ENCODE measurements around the gene ENKUR.
"Not testable (repeated sequence)": the region's sequence is repeated elsewhere in the genome, so short reads cannot be mapped to it uniquely, and the experiment has no call there.

Gene ENKUR

DNA sequence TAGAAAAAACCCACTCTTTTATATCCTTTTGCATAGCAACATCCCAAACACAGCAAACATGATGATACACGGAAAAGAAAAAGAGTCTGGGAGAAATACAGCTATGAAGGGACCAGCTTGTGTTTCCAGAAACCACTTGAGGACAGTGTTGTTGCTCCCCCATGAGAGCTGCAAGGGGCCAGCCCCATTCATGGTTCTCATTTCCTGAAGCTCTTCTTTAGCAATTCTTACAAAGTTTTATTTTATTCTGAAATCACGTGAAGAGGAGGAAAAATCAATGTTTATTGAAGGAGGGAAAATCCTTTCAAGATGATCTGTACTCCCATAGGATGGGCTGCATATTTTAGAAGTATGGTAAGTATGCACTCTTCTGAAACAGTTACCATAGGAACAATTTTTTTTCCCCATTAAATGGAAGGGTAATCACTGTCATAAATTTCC lies 46.1 kb downstream of the ENKUR start:
- no peak for DNase-seq

DNA sequence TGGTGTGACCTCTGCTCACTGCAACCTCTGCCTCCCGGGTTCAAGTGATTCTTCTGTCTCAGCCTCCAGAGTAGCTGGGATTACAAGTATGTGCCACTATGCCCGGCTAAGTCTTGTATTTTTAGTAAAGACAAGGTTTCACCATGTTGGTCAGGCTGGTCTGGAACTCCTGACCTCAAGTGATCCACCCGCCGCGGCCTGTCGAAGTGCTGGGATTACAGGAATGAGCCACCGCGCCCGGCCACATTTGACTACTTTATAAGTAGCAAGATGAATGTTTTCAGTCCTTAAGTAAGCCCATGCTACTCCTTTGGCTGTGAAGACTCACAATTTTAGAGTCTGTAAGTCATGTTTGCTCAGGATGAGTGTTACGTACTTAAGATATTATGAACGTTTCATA lies 47.0 kb downstream of the ENKUR start:
- not testable (repeated sequence) for DNase-seq

DNA sequence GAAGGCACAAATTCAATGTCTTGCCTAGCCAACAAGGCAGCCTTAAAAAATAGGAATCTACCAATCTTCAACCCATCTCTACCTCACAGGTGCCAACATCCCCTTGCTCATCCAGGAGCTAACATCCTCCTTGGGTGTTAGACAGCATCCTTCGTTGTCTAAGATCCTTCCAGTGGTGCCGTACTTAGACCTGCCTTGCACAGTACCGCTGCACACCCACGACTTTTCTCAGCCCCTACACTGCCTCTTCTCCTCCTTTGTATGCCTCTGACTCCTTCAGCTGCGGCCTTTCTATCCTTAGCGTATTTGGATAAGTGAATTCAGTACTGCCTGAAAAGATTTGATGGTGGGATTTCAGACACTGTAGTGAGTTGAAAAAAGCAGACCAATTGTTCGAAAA lies 47.6 kb downstream of the ENKUR start:
- DNase-seq, result no peak

DNA sequence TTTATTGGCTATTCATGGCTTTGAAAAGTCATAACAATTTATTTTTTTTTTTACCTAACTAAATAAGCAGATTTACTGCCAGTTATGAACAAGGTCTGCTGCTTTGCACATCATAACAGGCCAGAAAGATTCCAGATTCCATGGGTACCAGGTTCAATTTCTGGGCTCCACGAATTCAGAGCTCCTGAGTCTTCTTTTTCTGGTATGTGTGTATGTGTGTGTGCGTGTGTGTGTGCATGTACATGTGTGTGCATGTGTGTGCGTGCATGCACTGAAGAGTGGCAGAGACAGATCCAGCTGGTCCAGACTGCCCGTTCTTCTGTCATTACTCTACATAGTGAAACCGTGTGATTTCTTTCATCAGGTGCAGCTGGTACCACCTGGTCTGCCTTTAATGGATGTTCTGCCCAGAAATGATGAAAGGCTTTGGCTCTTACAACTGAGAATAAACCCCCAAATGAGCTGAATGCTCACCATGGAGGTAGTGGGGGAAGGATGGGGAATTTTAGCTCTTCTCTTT lies 48.9 kb downstream of the ENKUR start:
- DNase-seq, result no peak

DNA sequence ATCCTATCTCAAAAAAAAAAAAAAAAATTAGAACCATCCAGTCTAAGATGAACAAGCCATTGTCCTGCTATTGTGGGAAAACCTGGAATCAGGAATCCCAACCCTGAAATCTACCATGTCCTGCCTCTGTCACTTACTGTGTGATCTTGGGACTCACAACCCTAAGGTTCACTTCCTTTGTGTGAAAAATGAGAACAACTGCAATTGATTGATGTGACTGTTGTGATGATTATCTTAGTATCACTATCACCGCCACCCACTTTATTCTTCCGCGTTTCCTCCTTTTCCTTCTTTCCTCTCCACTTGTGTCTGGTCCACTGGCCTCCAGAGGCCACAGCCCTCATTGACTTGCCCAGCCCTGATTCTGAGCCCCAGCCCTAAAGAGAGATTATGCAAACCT lies 50.9 kb downstream of the ENKUR start:
- DNase-seq, result no peak

DNA sequence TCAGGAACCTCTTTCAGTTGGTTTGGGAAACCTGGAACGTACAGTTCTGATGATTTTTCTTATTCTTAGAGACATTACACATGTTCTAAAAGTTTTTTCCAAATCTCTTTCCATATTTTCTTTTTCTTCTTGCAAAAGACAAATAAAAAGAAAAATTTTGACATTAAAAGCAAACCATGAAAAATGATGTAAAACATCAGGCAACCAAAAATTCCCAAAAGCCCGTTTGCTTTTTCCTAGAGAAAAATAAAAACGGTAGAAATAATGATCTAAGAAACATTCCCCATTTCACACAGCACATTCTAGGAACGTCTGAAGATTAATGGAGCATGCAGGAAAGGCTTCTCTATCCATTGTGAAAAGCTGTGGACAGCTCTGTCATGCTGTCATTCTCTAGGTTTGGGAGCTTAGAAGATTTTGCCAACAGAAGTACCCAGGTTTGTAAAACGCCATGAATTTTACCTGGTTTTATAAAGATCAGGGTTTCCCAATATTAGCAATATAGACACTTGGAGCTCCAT lies 52.4 kb downstream of the ENKUR start:
- DNase-seq, result no peak

DNA sequence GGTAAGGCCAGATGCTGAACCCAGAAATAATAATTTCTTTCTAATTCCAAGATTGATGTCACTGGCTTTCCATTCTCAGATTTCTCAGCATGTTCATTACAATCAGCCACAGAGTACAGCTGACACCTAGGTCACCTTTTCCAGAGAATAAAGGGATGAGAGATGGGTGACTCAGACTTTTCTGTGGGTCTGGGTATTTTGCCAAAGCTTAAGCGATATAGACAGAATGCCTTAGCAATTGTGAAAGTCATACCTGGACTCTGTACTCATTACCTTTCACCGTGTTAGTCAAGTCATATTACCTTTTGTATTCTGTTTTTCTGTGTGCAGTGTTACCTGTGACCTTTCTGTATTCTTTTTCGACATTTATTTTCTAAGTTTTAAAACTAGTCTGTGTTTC lies 53.0 kb downstream of the ENKUR start:
- DNase-seq, result no peak

DNA sequence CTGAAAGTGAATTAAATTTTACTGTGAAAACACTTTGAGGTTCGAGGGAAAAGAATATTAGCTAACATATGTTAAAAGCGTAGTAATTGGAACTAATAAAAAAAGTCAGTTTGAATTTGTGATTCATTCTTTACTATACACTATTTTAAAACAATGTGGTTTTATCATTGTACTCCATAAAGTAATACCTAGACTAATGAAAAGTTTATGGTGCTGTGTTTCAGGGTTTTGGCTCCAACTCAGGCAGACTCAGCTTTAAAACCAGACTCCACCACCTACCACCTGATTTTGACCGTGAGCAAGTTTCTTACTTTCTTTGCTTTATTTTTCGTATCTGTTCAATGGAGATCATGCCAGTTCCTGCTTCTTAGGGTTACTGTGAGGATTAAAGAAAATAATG lies 54.4 kb downstream of the ENKUR start:
- DNase-seq, result no peak

DNA sequence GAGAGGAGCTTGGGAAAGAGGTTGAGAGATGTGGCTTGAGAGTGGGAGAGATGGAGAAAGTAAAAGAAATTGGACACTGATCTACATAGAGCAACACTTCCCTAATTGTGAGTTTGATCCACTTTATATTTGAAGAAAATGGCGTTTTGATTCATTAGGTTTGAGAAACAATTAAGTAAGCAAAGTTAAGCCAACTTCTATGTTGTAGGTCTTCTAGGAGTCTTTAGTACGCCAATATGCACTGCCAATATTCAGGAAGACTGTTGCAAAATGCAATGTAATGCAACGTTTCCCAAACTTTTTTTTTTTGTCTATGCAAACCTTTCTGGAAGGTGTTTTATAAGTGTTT lies 56.6 kb downstream of the ENKUR start:
- DNase-seq, result no peak

DNA sequence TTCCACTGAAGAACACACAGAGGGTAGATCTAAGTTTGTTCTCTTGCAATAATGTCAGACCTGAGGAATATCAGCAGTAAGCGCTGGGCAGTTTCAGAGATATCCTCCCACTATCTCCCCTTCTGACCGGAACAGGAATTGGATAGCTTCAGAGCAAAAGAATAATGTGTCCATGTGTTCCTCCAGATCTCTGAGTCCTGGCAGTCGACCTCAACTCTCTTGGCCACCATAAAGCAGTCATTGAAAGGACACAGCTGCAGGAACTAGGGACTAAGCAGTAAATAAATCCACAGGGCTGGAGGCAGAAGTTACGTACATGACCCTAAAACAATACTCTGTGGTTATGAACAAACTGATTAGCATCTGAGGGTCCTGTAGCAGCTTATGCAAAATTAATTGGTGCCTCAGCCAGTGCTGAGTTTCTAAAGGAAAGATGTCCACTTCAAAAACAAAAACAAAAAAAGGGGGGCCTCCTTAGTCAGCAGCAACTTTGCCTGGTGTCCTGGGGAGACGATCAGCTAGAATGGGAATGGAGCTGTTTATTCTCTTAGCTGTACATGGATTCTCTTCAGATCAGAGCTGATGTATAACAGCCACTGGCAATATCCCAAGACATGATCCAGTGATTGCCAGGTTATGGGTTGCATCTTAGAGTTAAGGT lies 57.1 kb downstream of the ENKUR start:
- DNase-seq, result no peak

DNA sequence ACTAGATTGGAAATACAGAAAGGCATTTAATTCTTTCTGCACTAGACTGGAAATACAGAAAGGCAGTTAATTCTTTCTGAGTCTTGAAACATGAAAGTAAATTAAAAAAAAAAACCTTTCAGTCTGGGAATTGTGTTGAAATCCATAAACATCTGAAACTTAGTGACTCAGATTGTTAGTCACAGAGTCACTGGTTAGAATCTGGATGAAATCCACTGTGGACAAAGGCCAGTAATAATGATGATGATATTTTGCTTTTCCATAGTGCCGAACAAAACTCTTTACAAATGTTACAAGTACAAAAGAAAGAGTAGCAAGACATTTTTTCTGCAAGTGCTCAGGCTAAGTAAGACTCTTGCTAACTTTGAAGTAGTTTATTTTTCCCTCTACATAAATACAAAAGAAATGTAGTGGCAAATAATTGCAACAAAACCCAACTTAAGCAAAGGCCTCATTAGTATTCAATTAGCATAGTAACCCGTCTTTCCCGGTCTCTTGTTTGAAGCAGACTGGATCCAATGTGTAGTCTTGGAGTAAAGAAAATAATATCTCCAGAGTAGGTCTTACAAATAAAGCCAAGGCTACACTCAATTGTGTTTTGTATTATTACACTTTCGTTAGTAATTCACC lies 57.8 kb downstream of the ENKUR start:
- DNase-seq, result no peak

DNA sequence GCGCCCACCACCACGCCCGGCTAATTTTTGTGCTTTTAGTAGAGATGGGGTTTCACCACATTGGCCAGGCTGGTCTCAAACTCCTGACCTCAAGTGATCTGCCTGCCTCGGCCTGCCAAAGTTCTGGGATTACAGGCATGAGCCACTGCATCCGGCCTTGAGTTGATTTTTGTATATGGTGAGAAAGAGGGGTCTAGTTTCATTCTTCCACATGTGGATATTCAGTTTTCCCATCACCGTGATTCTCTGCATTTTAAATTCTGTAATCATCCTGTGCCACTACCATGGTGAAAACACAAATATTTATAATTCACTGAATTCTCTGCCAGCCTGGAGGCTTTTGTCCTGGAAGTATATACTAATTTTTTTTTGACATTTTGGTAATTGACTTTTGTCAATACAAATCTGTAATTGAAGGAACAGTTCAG lies 58.3 kb downstream of the ENKUR start:
- DNase-seq, result not testable (repeated sequence)

DNA sequence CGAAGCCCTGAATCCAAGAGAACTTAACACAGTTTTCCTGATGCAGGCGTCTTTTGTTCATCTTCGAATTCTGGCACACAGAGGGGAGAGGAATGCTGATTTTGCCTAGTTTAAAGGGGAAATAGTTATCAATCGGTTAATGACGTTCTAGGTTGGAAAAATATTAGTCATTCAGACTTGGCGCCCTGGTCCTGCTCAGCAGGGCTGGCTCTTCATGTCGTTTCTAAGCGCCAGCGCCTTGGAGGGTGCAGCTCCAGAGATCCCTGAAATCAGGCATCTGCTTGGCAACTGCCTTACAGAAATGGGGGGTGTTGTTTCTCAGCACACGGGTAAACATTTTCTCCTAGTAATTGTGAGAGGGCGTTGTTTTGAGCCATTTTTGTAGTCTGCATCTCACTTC lies 62.3 kb downstream of the ENKUR start:
- no peak for DNase-seq

DNA sequence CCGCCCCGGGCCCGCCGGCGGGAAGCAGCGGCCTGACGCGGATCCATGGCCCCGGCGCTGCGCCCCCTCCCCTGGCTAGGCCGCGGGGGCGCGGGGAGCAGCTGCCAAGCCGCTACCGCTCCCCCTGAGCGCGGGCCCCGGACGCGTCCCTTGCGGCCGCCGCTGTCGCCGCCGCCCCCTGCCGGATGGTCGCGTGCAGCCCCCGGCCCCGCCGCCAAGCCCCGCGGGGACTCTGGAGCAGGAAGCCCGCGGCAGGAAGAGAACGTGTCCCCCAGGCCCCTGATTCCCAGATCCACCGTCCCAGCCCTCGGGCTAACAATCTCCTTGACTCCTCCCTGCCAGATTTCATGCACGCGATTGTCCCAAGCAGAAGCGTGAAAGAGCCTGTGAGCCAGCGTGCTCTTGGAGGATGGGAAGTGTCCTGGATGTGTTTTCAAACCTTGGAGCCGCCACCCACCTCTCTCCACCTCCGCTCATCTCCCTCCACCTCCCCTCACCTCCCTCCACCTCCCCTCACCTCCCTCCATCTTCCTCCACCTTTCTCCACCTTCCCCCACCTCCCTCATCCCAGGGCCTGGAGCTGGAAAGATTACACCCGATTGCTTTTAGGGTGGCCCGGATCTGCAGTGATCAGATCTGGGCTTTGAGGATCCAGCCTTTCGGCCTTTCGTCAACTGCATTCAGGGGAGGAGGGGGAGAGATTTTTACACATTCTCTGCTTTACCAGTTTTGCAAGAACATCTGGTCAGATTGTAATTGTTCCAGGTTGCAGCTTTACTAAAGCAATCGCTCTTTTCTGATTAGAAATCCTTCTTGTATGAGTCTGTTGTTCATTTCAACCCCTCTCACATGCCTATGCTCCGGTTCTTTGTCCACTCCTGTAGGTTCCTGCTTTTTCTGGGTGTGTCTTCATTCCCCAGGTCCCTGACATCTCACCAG lies 63.0 kb downstream of the ENKUR start:
- DNase-seq, result peak; percentile 33

DNA sequence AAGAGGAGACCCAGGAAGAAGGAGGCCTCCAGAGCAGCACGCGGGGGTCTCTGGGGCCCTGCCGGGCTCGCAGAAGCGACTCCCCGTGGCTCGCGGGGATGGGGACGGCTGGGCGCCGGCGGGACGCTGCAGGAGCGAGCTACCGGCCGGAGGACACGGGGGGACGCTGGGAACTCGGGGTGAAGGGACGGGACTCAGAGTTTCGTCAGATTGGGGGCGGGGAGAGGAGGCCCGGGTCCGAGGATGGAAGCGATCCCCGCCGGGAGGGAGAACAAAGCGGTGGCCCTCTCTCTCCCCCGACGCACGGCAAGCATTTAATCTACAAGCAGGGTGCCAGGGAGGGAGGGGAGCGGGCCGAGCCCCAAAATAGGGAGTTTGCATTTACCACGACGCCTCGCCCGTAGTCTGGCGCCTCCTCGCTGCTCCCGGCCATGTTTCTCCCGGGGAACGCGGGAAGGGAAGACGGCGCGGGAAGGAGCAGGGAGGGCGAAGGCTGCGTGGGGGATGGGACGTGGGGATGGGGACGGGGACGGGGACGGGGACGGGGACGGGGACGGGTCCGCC lies 63.7 kb downstream of the ENKUR start, which contains the start of gene PRTFDC1:
Gene PRTFDC1 (minus strand): TSS at position 464 of the 564 bp plus-strand sequence. CDS start 31 bp downstream, at position 433.
- DNase-seq, result no peak

DNA sequence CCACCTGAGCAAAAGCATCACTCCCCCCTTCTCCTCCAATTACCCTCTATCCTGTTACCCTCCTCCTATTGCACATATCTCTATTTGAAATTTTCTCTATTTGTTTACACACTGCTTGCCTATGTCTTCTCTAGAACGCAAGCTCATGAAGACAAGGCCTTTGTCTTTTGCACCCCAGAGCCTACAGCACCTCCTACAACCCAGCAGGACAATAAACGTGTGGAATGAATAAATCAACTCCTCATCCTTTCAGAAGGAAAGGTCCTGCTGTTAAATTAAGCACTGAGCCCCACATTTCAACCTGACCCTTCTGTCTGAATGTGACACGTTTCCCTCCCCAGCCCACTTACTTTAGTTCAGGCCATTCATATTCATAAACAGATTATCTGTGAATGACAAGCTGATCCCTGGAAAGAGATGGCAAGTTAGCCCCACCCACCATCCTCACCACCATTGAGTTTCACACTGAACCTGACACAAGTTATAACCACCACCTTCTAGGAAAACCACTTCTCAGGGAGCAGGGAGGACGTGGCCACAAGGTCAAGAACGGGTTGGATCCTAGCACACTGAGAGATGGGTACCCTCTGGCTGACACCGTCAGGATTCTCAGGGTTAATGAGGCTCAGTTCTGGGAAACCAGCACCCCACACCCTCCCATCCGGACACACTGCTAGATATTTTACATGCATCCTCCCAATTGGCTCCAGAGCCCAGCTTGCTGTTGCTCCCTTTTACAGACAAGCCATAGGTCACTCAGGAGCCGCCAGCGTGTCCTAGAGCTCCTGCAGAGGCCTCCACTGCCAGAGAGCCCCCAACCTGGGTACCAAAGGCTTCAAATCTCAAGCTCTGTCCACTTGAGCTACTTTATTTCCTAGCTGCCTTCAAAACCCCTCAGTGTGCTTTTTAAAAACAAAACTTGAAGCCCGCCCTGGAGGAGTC lies 64.5 kb downstream of the ENKUR start:
- no peak for DNase-seq

DNA sequence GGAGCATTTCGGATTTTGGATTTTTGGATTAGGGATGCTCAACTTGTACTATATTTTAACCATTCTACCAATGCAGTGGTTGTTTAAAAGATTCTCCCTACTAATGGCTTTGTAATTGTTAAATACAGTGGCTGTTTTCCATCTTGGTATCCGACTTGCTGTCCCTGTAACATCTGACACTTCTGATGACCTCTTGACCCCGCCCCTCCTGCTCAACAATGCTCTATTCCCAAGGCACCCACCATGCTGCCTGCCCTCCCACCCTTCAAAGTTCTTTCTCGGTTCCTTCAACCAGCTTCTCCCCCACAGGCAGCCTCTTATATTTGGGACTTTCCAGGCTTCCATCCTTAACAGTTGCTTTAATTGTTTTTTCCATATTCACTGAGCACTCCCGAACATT lies 65.5 kb downstream of the ENKUR start:
- DNase-seq, result no peak

DNA sequence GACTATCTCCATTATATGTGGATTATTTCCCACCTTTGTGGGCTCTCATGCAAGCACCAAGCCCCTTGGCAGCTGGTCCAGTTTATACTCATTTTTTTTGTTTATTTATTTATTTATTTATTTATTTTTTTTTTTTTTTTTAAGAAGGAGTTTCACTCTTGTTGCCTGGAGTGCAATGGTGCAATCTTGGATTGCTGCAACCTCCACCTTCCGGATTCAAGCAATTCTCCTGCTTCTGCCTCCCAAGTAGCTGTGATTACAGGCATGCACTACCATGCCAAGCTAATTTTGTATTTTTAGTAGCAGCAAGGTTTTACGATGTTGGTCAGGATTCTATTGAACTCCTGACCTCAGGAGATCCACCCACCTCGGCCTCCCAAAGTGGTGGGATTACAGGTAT lies 66.3 kb downstream of the ENKUR start:
- DNase-seq, result no peak

DNA sequence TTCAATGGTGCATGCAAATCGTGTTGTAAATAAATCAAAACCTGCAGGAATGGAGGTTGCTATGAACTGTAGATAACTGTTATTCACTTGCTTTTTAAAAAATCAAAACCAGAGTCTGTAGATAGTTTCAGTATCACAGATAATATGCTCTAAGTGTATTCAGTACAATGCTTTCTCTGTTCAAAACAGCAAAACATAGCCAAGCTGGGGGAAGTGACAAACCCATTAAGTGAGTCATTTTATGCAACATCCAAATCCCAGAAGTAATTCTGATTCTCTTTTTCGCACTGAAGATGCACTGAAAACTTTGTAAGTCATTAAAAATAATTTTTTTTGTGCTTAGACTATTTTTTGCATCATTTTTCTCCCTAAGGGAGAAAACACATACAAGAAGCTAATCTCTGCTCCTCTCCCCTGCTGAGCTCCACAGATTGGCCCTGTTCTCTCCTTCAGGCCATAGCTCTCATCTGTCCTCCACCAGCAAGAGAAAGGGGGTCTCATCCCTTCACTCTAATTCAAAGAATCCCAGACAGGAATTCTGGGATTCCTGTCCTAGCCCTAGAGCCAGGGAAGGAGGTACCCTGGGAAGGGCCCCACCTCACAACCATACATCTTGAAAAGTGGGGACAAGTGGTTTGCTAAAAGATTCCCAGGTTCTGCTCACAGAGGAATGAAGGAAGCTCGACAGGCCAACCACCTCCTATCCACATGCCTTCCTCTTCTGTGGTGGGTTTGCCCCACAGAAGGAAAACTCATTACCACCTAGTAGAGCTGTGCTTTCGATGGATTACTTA lies 68.5 kb downstream of the ENKUR start:
- DNase-seq, result peak; percentile 9

DNA sequence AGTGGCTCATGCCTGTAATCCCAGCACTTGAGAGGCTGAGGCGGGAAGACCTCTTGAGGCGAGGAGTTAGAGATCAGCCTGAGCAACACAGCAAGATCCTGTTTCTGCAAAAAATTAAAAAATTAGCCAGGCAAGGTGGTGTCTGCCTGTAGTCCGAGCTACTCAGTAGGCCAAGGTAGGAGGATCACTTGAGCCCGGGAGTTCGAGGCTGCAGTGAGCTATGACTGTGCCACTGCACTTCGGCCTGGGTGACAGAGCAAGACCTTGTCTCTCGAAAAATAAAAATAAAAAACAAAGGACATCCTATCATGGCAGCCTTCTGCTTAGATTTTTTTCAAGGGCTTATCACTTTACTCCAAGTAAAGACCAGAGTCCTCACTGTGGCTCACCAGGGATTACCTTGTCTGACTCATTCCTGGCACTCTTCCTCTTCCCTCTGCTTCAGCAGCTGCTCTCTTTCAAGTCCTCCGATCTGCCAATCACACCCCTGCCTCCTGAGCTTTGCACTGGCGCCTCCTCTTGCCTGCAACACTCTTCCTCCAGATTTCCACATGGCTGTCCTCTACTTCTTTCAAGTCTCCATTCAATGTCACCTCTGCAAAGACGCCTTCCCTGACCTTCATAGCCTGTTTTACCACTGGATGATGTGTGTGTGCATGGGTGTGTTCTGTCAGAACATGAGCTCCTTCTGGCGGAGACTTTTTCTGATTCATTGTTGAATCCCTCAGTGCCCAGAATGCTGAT lies 71.3 kb downstream of the ENKUR start:
- no peak for DNase-seq
